Keratinocyte (primary cell): ENCODE data around the gene FCAR. TPM values are rescaled to one million over a fixed set of nuclear protein-coding genes. Genes with fewer than 3 reads are reported as not detected.
"Not testable (repeated sequence)": the region's sequence is repeated elsewhere in the genome, so short reads cannot be mapped to it uniquely, and the experiment has no call there.

Experiments
- DNase-seq: peaks from one replicate; pipeline ENCODE4 v3.0.0-alpha.2; 2011; ENCODE audit warnings: low read depth, missing footprints, low spot score
- FAIRE-seq: peaks from 2 replicates; lab custom pipeline; 2011; peaks lifted over from hg19 to GRCh38; lab: Jason Lieb, UNC
- H2AFZ ChIP-seq: 2 replicates; pipeline ENCODE4 v1.6.0; 2012; ENCODE audit warnings: low read length, control low read depth, inconsistent platforms; ENCODE audit not compliant: control insufficient read depth
- H3K27ac ChIP-seq: 2 replicates; pipeline ENCODE4 v1.5.1; 2011; ENCODE audit warnings: low read length; ENCODE audit not compliant: control insufficient read depth, insufficient read depth
- H3K27me3 ChIP-seq: 3 replicates; pipeline ENCODE4 v1.6.0; 2011; ENCODE audit warnings: low read length; ENCODE audit not compliant: control insufficient read depth, insufficient read depth; ENCODE audit errors: extremely low read depth
- H3K36me3 ChIP-seq, 2 experiments: 2 replicates in 1 of 2; 3 replicates in 1 of 2; pipeline ENCODE4 v1.5.1; 2011; ENCODE audit warnings: low read length in 2 of 2, mild to moderate bottlenecking in 1 of 2; ENCODE audit not compliant: control insufficient read depth in 2 of 2, insufficient read depth in 2 of 2; ENCODE audit errors: extremely low read depth in 1 of 2
- H3K4me1 ChIP-seq: 3 replicates; pipeline ENCODE4 v1.5.1; 2011; ENCODE audit warnings: low read length; ENCODE audit not compliant: control insufficient read depth, insufficient read depth; ENCODE audit errors: extremely low read depth
- H3K4me2 ChIP-seq: 3 replicates; pipeline ENCODE4 v1.6.0; 2011; ENCODE audit warnings: low read depth, low read length; ENCODE audit not compliant: control insufficient read depth, insufficient read depth; ENCODE audit errors: extremely low read depth
- H3K4me3 ChIP-seq, 3 experiments: fragments of 200-600 bp in 1 of 3; sonication (generic) in 1 of 3; 2 replicates in 2 of 3; 3 replicates in 1 of 3; pipeline ENCODE4 v1.5.1; 2011 to 2016; ENCODE audit warnings: low read length in 3 of 3, mild to moderate bottlenecking in 3 of 3, control low read depth in 2 of 3, inconsistent platforms in 1 of 3, low read depth in 1 of 3, mixed read lengths in 1 of 3, mixed run types in 1 of 3, moderate library complexity in 1 of 3; ENCODE audit not compliant: control insufficient read depth in 2 of 3, insufficient read depth in 2 of 3; ENCODE audit errors: extremely low read depth in 1 of 3
- H3K79me2 ChIP-seq: 2 replicates; pipeline ENCODE4 v1.6.0; 2012; ENCODE audit warnings: low read length; ENCODE audit not compliant: control insufficient read depth, insufficient read depth
- H3K9ac ChIP-seq: 3 replicates; pipeline ENCODE4 v1.6.0; 2011; ENCODE audit warnings: low read length; ENCODE audit not compliant: control insufficient read depth, insufficient read depth; ENCODE audit errors: extremely low read depth
- H3K9me1 ChIP-seq: 3 replicates; pipeline ENCODE4 v1.6.0; 2011; ENCODE audit warnings: low read length; ENCODE audit not compliant: control insufficient read depth, insufficient read depth; ENCODE audit errors: extremely low read depth
- H3K9me3 ChIP-seq: 2 replicates; pipeline ENCODE4 v1.5.1; 2012; ENCODE audit warnings: low read depth, low read length; ENCODE audit not compliant: control insufficient read depth
- H4K20me1 ChIP-seq: 3 replicates; pipeline ENCODE4 v1.6.0; 2011; ENCODE audit warnings: low read length; ENCODE audit not compliant: control insufficient read depth, insufficient read depth; ENCODE audit errors: extremely low read depth
- EZH2 ChIP-seq: IDR thresholded peaks from one replicate; pipeline ENCODE4 v1.6.1; 2012; ENCODE audit warnings: inconsistent platforms, mild to moderate bottlenecking, low read length, moderate library complexity
- dilution Hi-C: fragments of 300-500 bp; cut with MboI; formaldehyde crosslinking; loops from one replicate; pipeline ENCODE4 v1.7.0; 2020; ENCODE audit warnings: low sequenced_read_pairs; ENCODE audit not compliant: extremely low pct_ligation_motif_present
- polyA plus RNA-seq, 5 experiments: library from polyadenylated mRNA; depleted of rRNA in 3 of 5; stranded (reverse) in 3 of 5; stranded (forward) in 1 of 5; unstranded in 1 of 5; fragments of >200 nt; gene quantifications; 1 replicate in 1 of 5; 2 replicates in 3 of 5; 3 replicates in 1 of 5; pipeline versions ENCODE4 v1.2.1 to v1.2.3, GENCODE V29; 2011 to 2012; ENCODE audit warnings: missing spikeins in 2 of 5, low read depth in 1 of 5, low replicate concordance in 1 of 5
- TF ChIP-seq, protein P1 (sequence below), 3 experiments: IDR thresholded peaks in 1 of 3; conservative IDR thresholded peaks in 1 of 3; optimal IDR thresholded peaks in 1 of 3; 2 replicates in 2 of 3; 3 replicates in 1 of 3; pipeline versions ENCODE3 to v1.5.1; 2011; ENCODE audit warnings: low read length in 3 of 3, mild to moderate bottlenecking in 3 of 3, moderate library complexity in 2 of 3, control low read depth in 1 of 3, inconsistent platforms in 1 of 3; ENCODE audit not compliant: insufficient read depth in 2 of 3; ENCODE audit errors: extremely low read depth in 1 of 3

FCAR gene
- polyA plus RNA-seq, 1 donor (not counting 4 experiments of a cell fraction or from before 2014, with no cell fraction given) = not detected

DNA sequence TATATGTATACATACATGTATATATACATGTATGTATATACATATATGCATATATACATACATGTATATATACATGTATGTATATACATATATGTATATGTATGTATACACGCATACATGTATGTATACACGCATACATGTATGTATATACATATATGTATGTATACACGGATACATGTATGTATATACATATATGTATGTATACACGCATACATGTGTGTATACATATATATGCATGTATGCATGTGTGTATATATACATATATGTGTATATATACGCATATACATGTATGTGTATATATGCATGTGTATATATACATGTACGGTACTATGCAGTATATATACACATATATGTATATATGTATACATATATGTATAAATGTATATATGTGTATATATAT lies 29.3 kb downstream of the FCAR start:
- dilution Hi-C loops = no loop called here
- Histone ChIP-seq H3K27me3 (no peaks in the 10 kb centered on the region), H3K79me2 (no peaks in the 10 kb centered on the region), H3K4me1 (no peaks in the 10 kb centered on the region), H3K36me3 (no peaks in the 10 kb centered on the region), H2AFZ (no peak overlapping the region), H3K9ac (no peak overlapping the region), H3K9me3 (no peaks in the 10 kb centered on the region), H3K9me1 (no peaks in the 10 kb centered on the region), H3K4me2 (no peak overlapping the region), H3K4me3 (no peak overlapping the region), H3K27ac (no peak overlapping the region), H4K20me1 (no peaks in the 10 kb centered on the region)
- no peak for TF ChIP-seq EZH2
- TF ChIP-seq, protein P1, sequence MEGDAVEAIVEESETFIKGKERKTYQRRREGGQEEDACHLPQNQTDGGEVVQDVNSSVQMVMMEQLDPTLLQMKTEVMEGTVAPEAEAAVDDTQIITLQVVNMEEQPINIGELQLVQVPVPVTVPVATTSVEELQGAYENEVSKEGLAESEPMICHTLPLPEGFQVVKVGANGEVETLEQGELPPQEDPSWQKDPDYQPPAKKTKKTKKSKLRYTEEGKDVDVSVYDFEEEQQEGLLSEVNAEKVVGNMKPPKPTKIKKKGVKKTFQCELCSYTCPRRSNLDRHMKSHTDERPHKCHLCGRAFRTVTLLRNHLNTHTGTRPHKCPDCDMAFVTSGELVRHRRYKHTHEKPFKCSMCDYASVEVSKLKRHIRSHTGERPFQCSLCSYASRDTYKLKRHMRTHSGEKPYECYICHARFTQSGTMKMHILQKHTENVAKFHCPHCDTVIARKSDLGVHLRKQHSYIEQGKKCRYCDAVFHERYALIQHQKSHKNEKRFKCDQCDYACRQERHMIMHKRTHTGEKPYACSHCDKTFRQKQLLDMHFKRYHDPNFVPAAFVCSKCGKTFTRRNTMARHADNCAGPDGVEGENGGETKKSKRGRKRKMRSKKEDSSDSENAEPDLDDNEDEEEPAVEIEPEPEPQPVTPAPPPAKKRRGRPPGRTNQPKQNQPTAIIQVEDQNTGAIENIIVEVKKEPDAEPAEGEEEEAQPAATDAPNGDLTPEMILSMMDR (optimal IDR thresholded peaks at IDR 0.05 in 1 of 3, IDR thresholded peaks at IDR 0.05 in 1 of 3, conservative IDR thresholded peaks at IDR 0.05 in 1 of 3; ENCODE audit: extremely low read depth in 1 of 3, insufficient read depth in 2 of 3, low read length in 3 of 3) = no peak
- FAIRE-seq = no peak
- DNase-seq = no peak

DNA sequence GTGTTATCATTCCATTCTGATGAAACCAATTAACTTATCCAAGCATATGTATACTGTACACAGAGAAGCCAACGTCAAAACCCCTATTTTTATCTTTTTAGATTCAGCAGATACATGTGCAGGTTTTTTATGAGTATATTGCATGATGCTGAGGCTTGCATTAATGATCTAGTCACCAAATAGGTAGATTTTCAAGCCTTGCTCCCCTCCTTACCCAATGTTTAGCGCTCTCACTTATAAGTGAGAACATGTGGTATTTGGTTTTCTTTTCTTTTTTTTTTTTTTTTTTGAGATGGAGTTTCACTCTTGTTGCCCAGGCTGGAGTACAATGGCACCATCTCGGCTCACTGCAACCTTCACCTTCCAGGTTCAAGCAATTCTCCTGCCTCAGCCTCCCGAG lies 30.2 kb downstream of the FCAR start:
- H3K4me1 ChIP-seq, H4K20me1 ChIP-seq, H3K27me3 ChIP-seq, dilution Hi-C loops, H3K27ac ChIP-seq, H3K9me1 ChIP-seq, H3K36me3 ChIP-seq, H3K4me2 ChIP-seq, H3K9me3 ChIP-seq, H3K9ac ChIP-seq, H3K79me2 ChIP-seq, H3K4me3 ChIP-seq, DNase-seq, FAIRE-seq, H2AFZ ChIP-seq: not testable (repeated sequence)

DNA sequence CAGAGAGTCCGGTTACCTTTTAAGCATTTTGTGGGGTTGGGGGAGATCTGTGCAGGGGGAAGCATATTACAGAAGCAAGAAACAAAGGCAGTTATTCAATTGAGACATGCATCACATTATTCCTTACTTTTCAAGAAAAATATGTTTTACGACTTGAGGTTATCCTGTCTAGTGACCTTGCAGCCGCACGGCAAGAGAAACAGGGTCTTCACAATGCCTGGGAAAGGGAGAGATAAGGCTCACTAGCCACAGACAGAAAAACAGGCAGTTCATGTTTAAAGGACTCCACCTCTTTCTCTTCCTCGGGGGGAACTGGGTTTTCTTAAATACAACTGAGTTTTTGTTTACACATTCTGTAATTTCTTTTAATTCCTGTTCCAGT lies 31.4 kb downstream of the FCAR start:
- Histone ChIP-seq H3K4me2 (no peak overlapping the region), H3K4me3 (no peak overlapping the region), H4K20me1 (no peaks in the 10 kb centered on the region), H3K4me1 (no peaks in the 10 kb centered on the region), H3K27me3 (no peaks in the 10 kb centered on the region), H2AFZ (no peak overlapping the region), H3K79me2 (no peaks in the 10 kb centered on the region), H3K9ac (no peak overlapping the region), H3K27ac (no peak overlapping the region), H3K9me1 (no peaks in the 10 kb centered on the region), H3K36me3 (no peaks in the 10 kb centered on the region), H3K9me3 (peaks cover 5% of the 10 kb centered on the region)
- FAIRE-seq (no peak), DNase-seq (no peak)
- dilution Hi-C loops = no loop called here
- no peak for TF ChIP-seq EZH2
- TF ChIP-seq, protein P1 (optimal IDR thresholded peaks at IDR 0.05 in 1 of 3, IDR thresholded peaks at IDR 0.05 in 1 of 3, conservative IDR thresholded peaks at IDR 0.05 in 1 of 3; ENCODE audit: extremely low read depth in 1 of 3, insufficient read depth in 2 of 3, low read length in 3 of 3) = no peak
